GF-D8 (cell line): ENCODE measurements around the gene CMIP.

Source experiments
- DNase-seq: peaks from one replicate; lab custom pipeline; 2025; lab: John Stamatoyannopoulos, UW

CMIP gene

GRCh38 chr16:81586977-81587625 is 142.5 kb downstream of the CMIP start:
- no peak for DNase-seq

- DNase-seq = no peak
Observed at GRCh38 chr16:81587626-81588160, 143.1 kb downstream of the CMIP start.

- no peak for DNase-seq
Observed at GRCh38 chr16:81588326-81589081, 143.9 kb downstream of the CMIP start.

- DNase-seq = no peak
Observed at GRCh38 chr16:81589975-81590650, 145.5 kb downstream of the CMIP start.

GRCh38 chr16:81590714-81591544 is 146.3 kb downstream of the CMIP start:
- no peak for DNase-seq

GRCh38 chr16:81591545-81591870 is 146.9 kb downstream of the CMIP start:
- DNase-seq = no peak

GRCh38 chr16:81592353-81592866 is 147.8 kb downstream of the CMIP start:
- DNase-seq = no peak

GRCh38 chr16:81593481-81593880 is 148.9 kb downstream of the CMIP start:
- no peak for DNase-seq

- no peak for DNase-seq
Observed at GRCh38 chr16:81595629-81596292, 151.2 kb downstream of the CMIP start.

- no peak for DNase-seq
Observed at GRCh38 chr16:81597079-81597658, 152.6 kb downstream of the CMIP start.

GRCh38 chr16:81598083-81598482 is 153.5 kb downstream of the CMIP start:
- DNase-seq = no peak

GRCh38 chr16:81599034-81599744 is 154.6 kb downstream of the CMIP start:
- DNase-seq = no peak

- no peak for DNase-seq
Observed at GRCh38 chr16:81600275-81600674, 155.7 kb downstream of the CMIP start.

- DNase-seq = no peak
Observed at GRCh38 chr16:81601008-81601428, 156.4 kb downstream of the CMIP start.

GRCh38 chr16:81601601-81602255 is 157.1 kb downstream of the CMIP start:
- DNase-seq = no peak

GRCh38 chr16:81602256-81602776 is 157.7 kb downstream of the CMIP start:
- no peak for DNase-seq

- no peak for DNase-seq
Observed at GRCh38 chr16:81602792-81603191, 158.2 kb downstream of the CMIP start.

GRCh38 chr16:81604960-81605383 is 160.4 kb downstream of the CMIP start:
- no peak for DNase-seq

- DNase-seq = no peak
Observed at GRCh38 chr16:81606039-81606438, 161.4 kb downstream of the CMIP start.
